SK-N-SH (cell line): ENCODE measurements around the gene BCAS3. TPM values are rescaled to one million over a fixed set of nuclear protein-coding genes. Genes with fewer than 3 reads are reported as not detected.

Experiments
- CTCF ChIA-PET: fragments of 300-600, 350-600 bp; formaldehyde crosslinking; extraction: SDS; loops from one replicate; lab custom pipeline; 2021; lab: Yijun Ruan, JAX
- POLR2A ChIA-PET: fragments of 350-600 bp; sonication (Branson Sonifier 250); formaldehyde crosslinking; extraction: SDS; loops from one replicate; lab custom pipeline; 2020; ENCODE audit warnings: antibody characterized with exemption, inconsistent platforms; lab: Yijun Ruan, JAX
- DNase-seq: peaks from one replicate; pipeline ENCODE4 v3.0.0; 2012
- H2AFZ ChIP-seq: fragments of 200-600 bp; sonication (generic); 2 replicates; pipeline ENCODE4 v1.8.1; 2016; ENCODE audit warnings: antibody characterized with exemption, mild to moderate bottlenecking, low read depth
- H3F3A ChIP-seq: fragments of 200-600 bp; sonication (generic); replicated peaks from 2 replicates; pipeline ENCODE3; 2016; ENCODE audit warnings: antibody characterized with exemption, mild to moderate bottlenecking; ENCODE audit not compliant: insufficient read depth
- H3K27ac ChIP-seq, 2 experiments: fragments of 200-500 bp in 1 of 2; fragments of 200-600 bp in 1 of 2; sonication (Bioruptor generic) in 1 of 2; sonication (generic), shearing (Covaris generic) in 1 of 2; 2 replicates each; pipeline versions ENCODE4 v1.5.1 to v1.6.1; 2014 to 2016; ENCODE audit warnings: low read depth in 2 of 2, inconsistent platforms in 1 of 2, low read length in 1 of 2, mild to moderate bottlenecking in 1 of 2, mixed read lengths in 1 of 2
- H3K27me3 ChIP-seq: fragments of 200-600 bp; sonication (generic), shearing (Covaris generic); 2 replicates; pipeline ENCODE4 v1.6.1; 2016; ENCODE audit warnings: mixed run types; ENCODE audit not compliant: insufficient read depth
- H3K36me3 ChIP-seq, 2 experiments: fragments of 200-500 bp in 1 of 2; fragments of 200-600 bp in 1 of 2; sonication (Bioruptor generic) in 1 of 2; sonication (generic) in 1 of 2; replicated peaks in 1 of 2; 2 replicates each; pipeline versions ENCODE3 to v1.5.1; 2014 to 2016; ENCODE audit warnings: low read length in 1 of 2, mild to moderate bottlenecking in 1 of 2; ENCODE audit not compliant: insufficient read depth in 2 of 2, control insufficient read depth in 1 of 2
- H3K4me1 ChIP-seq, 2 experiments: fragments of 200-500 bp in 1 of 2; fragments of 200-600 bp in 1 of 2; sonication (Bioruptor generic) in 1 of 2; sonication (generic), shearing (Covaris generic) in 1 of 2; 2 replicates each; pipeline versions ENCODE4 v1.5.1 to v1.6.1; 2014 to 2016; ENCODE audit warnings: low read depth in 1 of 2, low read length in 1 of 2, mixed run types in 1 of 2; ENCODE audit not compliant: insufficient read depth in 2 of 2, control insufficient read depth in 1 of 2
- H3K4me2 ChIP-seq: fragments of 200-600 bp; sonication (generic), shearing (Covaris generic); 2 replicates; pipeline ENCODE4 v1.6.1; 2017; ENCODE audit warnings: mixed run types
- H3K4me3 ChIP-seq, 2 experiments: fragments of 200-500 bp in 1 of 2; fragments of 200-600 bp in 1 of 2; sonication (Bioruptor generic) in 1 of 2; sonication (generic), shearing (Covaris generic) in 1 of 2; 2 replicates each; pipeline versions ENCODE4 v1.5.1 to v1.8.1; 2014 to 2016; ENCODE audit warnings: low read depth in 2 of 2, inconsistent platforms in 1 of 2, low read length in 1 of 2, mild to moderate bottlenecking in 1 of 2, mixed read lengths in 1 of 2, moderate library complexity in 1 of 2
- H3K79me2 ChIP-seq: fragments of 200-600 bp; sonication (generic); 2 replicates; pipeline ENCODE4 v1.8.1; 2017; ENCODE audit warnings: mild to moderate bottlenecking; ENCODE audit not compliant: insufficient read depth
- H3K9ac ChIP-seq: fragments of 200-600 bp; sonication (generic); 2 replicates; pipeline ENCODE4 v1.6.1; 2017; ENCODE audit warnings: mixed run types
- H3K9me2 ChIP-seq: fragments of 200-600 bp; sonication (generic); 2 replicates; pipeline ENCODE4 v1.6.1; 2017; ENCODE audit warnings: mixed run types
- H3K9me3 ChIP-seq: fragments of 200-600 bp; sonication (generic); 2 replicates; pipeline ENCODE4 v1.6.1; 2017; ENCODE audit warnings: mixed run types, mild to moderate bottlenecking, moderate library complexity
- H4K20me1 ChIP-seq: fragments of 200-600 bp; sonication (generic); 2 replicates; pipeline ENCODE4 v1.6.1; 2017; ENCODE audit warnings: mild to moderate bottlenecking, mixed run types; ENCODE audit not compliant: insufficient read depth
- GABPA ChIP-seq: IDR thresholded peaks from 2 replicates; pipeline ENCODE4 v1.4.0; 2012; ENCODE audit warnings: low read depth, mild to moderate bottlenecking
- JUND ChIP-seq: IDR thresholded peaks from 2 replicates; pipeline ENCODE4 v1.4.0; 2012
- RCOR1 ChIP-seq: fragments of 150-350 bp; IDR thresholded peaks from 2 replicates; pipeline ENCODE4 v1.6.1; 2017; ENCODE audit warnings: antibody characterized with exemption, low read length
- SIN3A ChIP-seq: IDR thresholded peaks from 2 replicates; pipeline ENCODE4 v1.6.1; 2012; ENCODE audit warnings: low read depth, mild to moderate bottlenecking, low read length, moderate library complexity, borderline replicate concordance
- TAF1 ChIP-seq: IDR thresholded peaks from 2 replicates; pipeline ENCODE4 v1.6.1; 2012; ENCODE audit warnings: low read depth, mild to moderate bottlenecking, low read length, moderate library complexity, borderline replicate concordance
- TCF12 ChIP-seq: IDR thresholded peaks from 2 replicates; pipeline ENCODE4 v1.4.0; 2012
- ZBTB33 ChIP-seq: IDR thresholded peaks from 2 replicates; pipeline ENCODE4 v1.4.0; 2012; ENCODE audit warnings: low read depth, borderline replicate concordance
- WGBS: methylation state at CpG from one replicate; pipeline ENCODE4 v1.1.6; 2017; ENCODE audit warnings: low lambda C conversion rate; 5-methylcytosine and 5-hydroxymethylcytosine counted together
- polyA plus RNA-seq, 3 experiments: library from polyadenylated mRNA; depleted of rRNA; stranded (reverse); fragments of >200 nt; gene quantifications; 2 replicates each; pipeline ENCODE4 v1.2.3, GENCODE V29; 2012

The BCAS3 gene
- polyA plus RNA-seq, 1 of the 3 experiments (the other 2 are of a cell fraction): 5.9 TPM

- no peaks in the 10 kb centered on the region for H3K9me3 ChIP-seq
- H3K9ac ChIP-seq: no peak overlapping the region
- no peaks in the 10 kb centered on the region for H3K9me2 ChIP-seq
- POLR2A ChIA-PET: interaction anchor here (1.2 kb wide), 1 partner anchor 9 kb away, joined by 3 read pairs; no protein-coding TSS in a partner anchor
- H3F3A ChIP-seq: peaks cover 51% of the 10 kb centered on the region
- no peak overlapping the region for H2AFZ ChIP-seq
- no peaks in the 10 kb centered on the region for H4K20me1 ChIP-seq
- H3K27ac ChIP-seq: peak overlapping the region; percentile 44 to 58; a peak in 3 of 4 replicates
- H3K4me2 ChIP-seq: no peak overlapping the region
- no peak for TF ChIP-seq ZBTB33
- no peak for TF ChIP-seq SIN3A
- TF ChIP-seq RCOR1: peak; percentile 51; the same call in 1 of the 2 replicates
- no peak for TF ChIP-seq JUND
- TF ChIP-seq, all 33 proteins: peak for 1
- no peaks in the 10 kb centered on the region for H3K36me3 ChIP-seq
- H3K4me1 ChIP-seq: peaks cover 42 to 44% of the 10 kb centered on the region in 2 experiments
- no peak overlapping the region for H3K4me3 ChIP-seq
- CTCF ChIA-PET: interaction anchor here (0.6 to 2.2 kb wide), 3 partner anchors 169 to 436 kb away, joined by 3 to 8 read pairs (median 3); no protein-coding TSS in a partner anchor
- no peaks in the 10 kb centered on the region for H3K79me2 ChIP-seq
- DNase-seq: no peak
- 90% methylated on average over 3 of the region's 3 CpGs for WGBS
- no peaks in the 10 kb centered on the region for H3K27me3 ChIP-seq
Observed at GRCh38 chr17:61140081-61140786, 462.6 kb downstream of the BCAS3 start.

- no peak overlapping the region; the same call in 1 of the 2 replicates for H3K9ac ChIP-seq
- no peak for DNase-seq
- H3K27me3 ChIP-seq: no peaks in the 10 kb centered on the region
- peak overlapping the region; percentile 91 to 94 for H3K27ac ChIP-seq
- peaks cover 50 to 55% of the 10 kb centered on the region in 2 experiments for H3K4me1 ChIP-seq
- no peak overlapping the region for H3K4me2 ChIP-seq
- no peaks in the 10 kb centered on the region for H4K20me1 ChIP-seq
- H3K9me3 ChIP-seq: no peaks in the 10 kb centered on the region
- H3K79me2 ChIP-seq: no peaks in the 10 kb centered on the region
- POLR2A ChIA-PET: no interaction called here
- TF ChIP-seq GABPA: no peak
- TF ChIP-seq TCF12: peak; percentile 51; the same call in 1 of the 2 replicates
- no peaks in the 10 kb centered on the region for H3K9me2 ChIP-seq
- H3K36me3 ChIP-seq: no peaks in the 10 kb centered on the region
- no peak overlapping the region for H3K4me3 ChIP-seq
- WGBS: 66% methylated on average over 1 of the region's 1 CpG
- H2AFZ ChIP-seq: 0 out of 2 replicates have a peak overlapping the region, but pooled peaks have one; percentile 4
- H3F3A ChIP-seq: peaks cover 68% of the 10 kb centered on the region
- CTCF ChIA-PET: interaction anchor here (0.6 to 1.2 kb wide), 3 partner anchors 24 to 247 kb away, joined by 3 read pairs; no protein-coding TSS in a partner anchor
Observed at GRCh38 chr17:61143026-61143425, 465.4 kb downstream of the BCAS3 start.

GRCh38 chr17:61144137-61144536, 466.5 kb downstream of the BCAS3 start:
- peak overlapping the region; percentile 60; the same call in 1 of the 2 replicates for H3K9ac ChIP-seq
- H3K79me2 ChIP-seq: no peaks in the 10 kb centered on the region
- no peak overlapping the region for H3K4me3 ChIP-seq
- H3K4me2 ChIP-seq: peak overlapping the region; percentile 71; the same call in 1 of the 2 replicates
- no peaks in the 10 kb centered on the region for H3K36me3 ChIP-seq
- H3K9me3 ChIP-seq: no peaks in the 10 kb centered on the region
- peak overlapping the region; percentile 88; the same call in 1 of the 2 replicates for H2AFZ ChIP-seq
- peak; percentile 31; the same call in 1 of the 2 replicates for TF ChIP-seq TCF12
- TF ChIP-seq TAF1: no peak
- TF ChIP-seq, all 33 proteins: peak for 1
- 39% methylated on average over 2 of the region's 2 CpGs for WGBS
- H3K4me1 ChIP-seq: peaks cover 46 to 53% of the 10 kb centered on the region in 2 experiments
- CTCF ChIA-PET: interaction anchor here (1.1 to 1.6 kb wide), 7 partner anchors 12 to 248 kb away, joined by 4 to 6 read pairs (median 5); no protein-coding TSS in a partner anchor
- peak overlapping the region; percentile 91 to 94 for H3K27ac ChIP-seq
- H4K20me1 ChIP-seq: no peaks in the 10 kb centered on the region
- POLR2A ChIA-PET: interaction anchor here (0.9 to 2.4 kb wide), 6 partner anchors 15 to 423 kb away, joined by 3 to 10 read pairs (median 3); partner anchors contain the start of gene TBX2
- H3K9me2 ChIP-seq: no peaks in the 10 kb centered on the region
- no peaks in the 10 kb centered on the region for H3K27me3 ChIP-seq
- no peak for DNase-seq
- peaks cover 65% of the 10 kb centered on the region for H3F3A ChIP-seq
